Stimulated activated CD4-positive, alpha-beta T cell treated with anti-CD3 and anti-CD28 coated beads, Interleukin-2, amount 100 ng/mL, for 4 hours (primary cell): Measurements from ENCODE around the gene STRBP.
"Not testable (repeated sequence)": the region's sequence is repeated elsewhere in the genome, so short reads cannot be mapped to it uniquely, and the experiment has no call there.

Source experiments
- DNase-seq: peaks from one replicate; pipeline ENCODE4 v3.0.0-alpha.2; 2020; ENCODE audit warnings: low read depth

Gene STRBP

GRCh38 chr9:123268465-123269259, at the start of gene STRBP:
Gene STRBP (minus strand): TSS chr9:123268586. CDS start chr9:123184134, 84,452 bp downstream.
- DNase-seq: peak; percentile 88

DNA sequence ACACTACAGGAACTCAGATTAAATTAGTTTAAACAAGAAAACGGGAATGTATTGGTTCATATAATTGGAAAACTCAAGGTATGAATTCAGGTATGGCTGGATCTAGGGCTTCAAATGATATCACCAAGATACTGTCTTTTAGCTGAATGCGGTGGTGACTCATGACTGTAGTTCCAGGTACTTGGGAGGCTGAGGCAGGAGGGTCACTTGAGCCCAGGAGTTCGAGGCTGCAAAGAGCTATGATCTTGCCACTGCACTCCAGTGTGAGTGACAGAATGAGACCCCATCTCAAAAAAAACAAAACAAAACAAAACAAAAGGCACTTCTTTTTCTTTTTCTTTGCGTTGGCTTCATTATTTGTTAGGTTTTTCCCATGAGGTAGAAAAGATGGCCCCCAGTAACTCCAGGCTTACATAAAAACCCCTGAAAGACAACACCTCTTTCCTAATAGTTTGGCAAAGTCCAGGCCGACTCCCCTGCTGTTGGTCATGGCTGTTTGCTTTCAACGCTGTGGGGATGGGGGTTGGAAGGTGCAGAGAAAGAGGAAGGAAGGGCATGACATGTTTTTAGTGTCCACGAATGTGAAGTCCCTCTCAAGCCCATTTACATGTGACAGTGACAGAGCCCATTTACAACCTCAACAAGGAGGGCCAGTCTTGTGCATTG, 47.8 kb upstream of the STRBP start:
- DNase-seq: no peak

GRCh38 chr9:123315635-123316034, 47.2 kb upstream of the STRBP start:
- DNase-seq: no peak

DNA sequence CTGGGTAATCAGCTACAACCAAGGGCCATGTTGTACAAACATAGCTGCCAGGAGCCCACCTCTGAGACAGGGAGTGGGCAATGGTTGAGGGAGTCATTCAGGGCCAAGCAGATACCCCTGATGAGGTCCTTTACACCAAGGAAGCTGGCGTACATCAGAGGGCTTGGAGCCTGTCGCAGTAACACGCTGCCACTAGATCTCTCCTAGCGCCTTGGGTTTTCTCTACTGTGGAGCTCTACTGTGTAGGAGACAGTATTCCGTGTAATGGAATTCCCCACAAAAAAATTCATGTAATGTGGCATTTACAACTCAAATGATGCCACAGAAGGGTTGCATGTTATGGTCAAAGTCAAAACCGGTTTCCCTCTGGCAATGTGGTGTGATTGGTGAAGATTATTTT, 46.2 kb upstream of the STRBP start:
- no peak for DNase-seq

DNA sequence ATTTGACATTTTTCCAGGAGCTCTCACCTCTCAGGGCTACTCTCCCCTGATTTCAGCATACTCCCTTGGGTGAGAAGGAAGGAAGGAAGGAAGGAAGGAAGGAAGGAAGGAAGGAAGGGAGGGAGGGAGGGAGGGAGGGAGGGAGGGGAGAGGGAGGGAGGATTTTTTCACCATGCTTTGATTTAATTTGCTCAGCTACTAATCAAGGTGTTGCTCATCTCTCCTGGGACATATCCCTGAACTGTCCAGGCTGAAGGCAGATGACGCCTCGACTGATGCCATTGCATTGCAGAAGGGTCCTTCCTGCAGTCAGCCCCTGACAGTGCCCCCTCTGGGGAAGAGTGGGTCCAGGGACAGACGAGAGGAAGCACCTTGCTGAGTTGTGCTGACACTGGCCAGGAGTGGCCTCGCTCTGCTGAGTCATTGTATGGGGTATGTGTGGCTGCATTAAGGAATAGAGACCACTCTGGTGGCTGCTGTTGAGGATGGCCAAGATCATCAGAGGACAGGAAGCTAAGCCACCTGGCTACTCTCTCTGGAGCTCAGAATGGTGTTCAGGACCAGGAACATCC, 44.0 kb upstream of the STRBP start:
- no peak for DNase-seq

DNA sequence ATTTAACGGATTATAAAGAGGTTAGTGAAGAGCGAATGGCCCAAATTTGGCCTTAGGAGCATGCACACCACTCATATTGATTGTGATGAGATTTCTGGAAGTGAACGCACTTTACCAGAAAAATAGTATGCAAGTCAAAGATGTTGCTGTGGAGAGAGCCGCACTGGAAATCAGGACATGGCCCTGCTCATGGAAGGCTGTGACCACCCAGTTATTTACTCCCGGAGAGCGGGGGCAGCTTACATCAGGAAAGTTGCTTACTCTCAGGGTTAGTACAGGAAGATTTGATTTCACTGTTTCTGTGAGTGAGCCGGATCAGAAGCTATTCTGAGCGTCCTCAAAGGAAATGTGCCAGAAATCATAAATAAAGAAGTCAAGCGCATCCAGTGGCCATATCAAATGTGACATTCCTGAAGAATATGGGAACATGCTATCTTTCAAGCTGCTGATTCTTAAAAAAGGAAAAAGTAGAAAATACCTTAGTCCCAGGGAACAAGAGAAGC, 42.9 kb upstream of the STRBP start:
- no peak for DNase-seq

- no peak for DNase-seq
Measured at GRCh38 chr9:123310551-123311249, 42.3 kb upstream of the STRBP start.

DNA sequence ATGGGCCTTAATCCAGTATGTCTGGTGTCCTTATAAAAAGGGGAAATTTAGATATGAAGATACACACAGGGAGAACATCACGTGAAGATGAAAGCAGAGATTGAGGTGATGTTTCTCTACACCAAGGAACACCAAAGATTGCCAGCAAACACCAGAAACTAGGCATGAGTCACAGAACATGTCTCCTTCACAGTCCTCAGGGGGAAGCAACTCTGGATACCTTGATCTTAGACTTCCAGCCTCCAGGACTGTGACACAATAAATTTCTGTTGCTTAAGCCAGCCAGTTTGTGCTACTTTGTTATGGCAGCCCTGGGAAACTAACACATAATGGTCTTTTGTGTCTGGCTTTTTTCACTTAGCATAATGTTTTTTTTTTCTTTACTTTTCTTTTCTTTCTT, 41.2 kb upstream of the STRBP start:
- DNase-seq: no peak

DNA sequence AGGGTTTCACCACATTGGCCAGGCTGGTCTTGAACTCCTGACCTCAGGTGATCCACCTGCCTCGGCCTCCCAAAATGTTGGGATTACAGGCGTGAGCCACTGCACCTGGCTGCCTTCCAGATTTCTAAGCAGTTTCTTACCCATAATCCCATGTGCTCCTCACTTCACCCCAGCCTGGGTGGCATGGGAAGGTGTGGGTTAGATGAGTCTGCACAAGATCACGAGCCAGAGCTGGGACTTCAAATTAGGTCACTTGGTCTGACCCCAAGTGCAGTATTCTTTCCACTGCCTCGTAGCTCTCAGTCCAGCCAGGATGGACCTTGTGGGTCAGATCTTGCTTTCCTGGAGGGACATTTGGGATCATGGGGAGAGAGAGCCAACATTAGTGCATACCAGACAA, 37.5 kb upstream of the STRBP start:
- DNase-seq: no peak

DNA sequence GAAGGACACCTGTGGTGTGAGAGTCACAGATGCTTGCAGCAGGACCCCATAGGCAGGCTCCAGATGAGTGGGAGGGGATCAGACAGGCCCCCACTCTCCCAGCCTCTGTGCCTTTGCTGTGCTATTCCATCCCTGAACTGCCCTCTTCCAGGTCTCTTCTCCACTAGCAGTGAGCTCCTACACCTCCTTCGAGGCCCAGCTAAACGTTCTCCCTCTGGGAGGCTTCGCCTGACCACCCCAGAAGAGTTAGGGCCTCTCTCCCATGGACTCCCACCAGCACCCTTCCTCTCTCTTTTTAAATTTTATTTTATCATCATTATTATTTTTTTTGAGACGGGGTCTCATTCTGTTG, 35.9 kb upstream of the STRBP start:
- no peak for DNase-seq

DNA sequence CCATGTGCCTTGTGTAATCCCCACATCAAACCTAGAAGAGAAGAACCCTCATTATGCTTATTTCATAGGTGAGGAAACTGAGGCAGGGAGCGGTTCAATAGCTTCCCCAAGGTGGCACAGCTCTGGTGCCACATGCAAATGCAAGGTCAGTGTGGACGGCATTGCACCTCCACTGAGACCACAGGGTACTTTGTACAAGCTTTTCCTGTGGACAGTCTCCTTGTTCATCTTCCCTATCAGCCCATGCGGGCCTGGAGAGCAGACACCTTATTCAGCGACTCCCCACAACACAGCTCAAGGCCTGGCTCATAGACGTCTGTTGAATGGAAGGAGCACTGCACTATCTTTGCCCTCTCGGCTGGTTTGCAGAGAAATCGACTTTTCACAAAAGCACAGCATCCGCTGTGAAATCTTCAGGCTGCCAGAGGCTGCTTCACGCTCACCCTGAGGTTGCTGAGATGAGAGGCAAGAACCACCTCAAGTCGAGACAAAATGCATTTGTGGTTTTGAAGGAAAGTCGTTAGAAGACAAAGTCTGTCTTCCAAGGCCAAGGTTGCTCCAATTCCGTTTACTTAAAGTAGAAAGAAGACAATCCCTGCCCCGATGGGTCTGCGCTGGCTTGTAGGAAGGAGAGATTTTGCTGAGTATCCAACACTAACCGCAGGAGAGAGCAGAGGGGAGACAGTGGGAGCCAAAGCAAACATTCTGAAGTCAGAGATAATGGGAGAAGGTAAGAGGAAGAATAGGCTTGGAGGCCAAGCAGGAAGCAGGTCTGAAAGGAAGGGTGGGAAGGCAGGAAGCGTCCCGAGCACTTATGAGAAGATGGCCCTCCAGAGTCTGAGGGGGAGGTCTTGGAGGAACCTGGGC, 34.2 kb upstream of the STRBP start:
- no peak for DNase-seq

DNA sequence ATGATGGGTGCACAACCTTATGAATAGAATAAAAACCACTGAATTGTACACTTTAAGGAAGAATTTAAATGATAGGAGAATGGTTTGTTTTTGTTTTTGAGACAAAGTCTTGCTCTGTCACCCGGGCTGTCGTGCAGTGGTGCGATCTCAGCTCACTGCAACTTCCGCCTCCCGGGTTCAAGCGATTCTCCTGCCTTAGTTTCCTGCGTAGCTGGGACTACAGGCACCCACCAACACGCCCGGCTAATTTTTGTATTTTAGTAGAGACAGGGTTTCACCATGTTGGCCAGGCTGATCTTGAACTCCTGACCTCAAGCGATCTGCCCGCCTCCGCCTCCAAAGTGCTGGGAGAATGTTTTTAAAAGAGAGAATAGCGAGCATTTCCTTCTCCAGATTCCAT, 33.5 kb upstream of the STRBP start:
- not testable (repeated sequence) for DNase-seq

GRCh38 chr9:123300554-123300953, 32.2 kb upstream of the STRBP start:
- DNase-seq: no peak

GRCh38 chr9:123299558-123300126, 31.3 kb upstream of the STRBP start:
- no peak for DNase-seq

DNA sequence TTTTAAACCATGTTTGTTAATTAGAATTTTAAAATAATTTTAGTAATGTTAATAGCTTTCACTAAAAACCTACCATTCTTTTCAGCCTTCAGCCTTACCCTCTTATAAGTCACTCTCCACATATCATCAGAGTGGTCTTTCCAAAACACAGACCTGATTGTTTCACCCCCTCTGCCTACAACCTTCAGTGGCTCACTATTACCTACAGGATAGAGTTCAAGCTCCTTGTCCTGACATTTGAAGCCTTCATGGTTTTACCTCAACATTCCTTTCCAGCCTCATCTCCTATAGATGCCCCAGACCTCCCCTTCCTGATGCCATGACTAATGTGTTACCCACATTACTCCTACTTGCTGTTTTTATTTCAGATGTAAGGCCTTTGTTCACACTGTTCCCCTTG, 27.8 kb upstream of the STRBP start:
- no peak for DNase-seq

DNA sequence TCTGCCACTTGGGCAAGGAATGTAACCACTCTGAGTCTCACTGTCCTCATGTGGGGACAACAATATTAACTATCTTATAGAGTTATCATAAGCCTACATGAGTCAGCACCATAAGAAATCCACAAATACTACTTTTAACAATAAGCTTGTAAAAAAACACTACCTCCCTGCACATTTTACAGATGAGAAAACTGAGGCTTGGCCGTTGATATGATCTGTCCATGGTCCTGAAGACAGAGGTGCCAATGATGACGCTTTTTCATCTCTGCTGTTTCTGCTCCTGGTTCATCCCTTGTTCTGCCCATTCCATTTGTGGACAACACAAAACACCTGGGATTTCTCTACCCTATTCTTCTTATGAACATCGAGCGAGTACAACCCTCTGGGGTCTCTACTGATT, 23.4 kb upstream of the STRBP start:
- no peak for DNase-seq

- DNase-seq: no peak
Measured at GRCh38 chr9:123290764-123291163, 22.4 kb upstream of the STRBP start.

- no peak for DNase-seq
Measured at GRCh38 chr9:123287639-123288038, 19.3 kb upstream of the STRBP start.

DNA sequence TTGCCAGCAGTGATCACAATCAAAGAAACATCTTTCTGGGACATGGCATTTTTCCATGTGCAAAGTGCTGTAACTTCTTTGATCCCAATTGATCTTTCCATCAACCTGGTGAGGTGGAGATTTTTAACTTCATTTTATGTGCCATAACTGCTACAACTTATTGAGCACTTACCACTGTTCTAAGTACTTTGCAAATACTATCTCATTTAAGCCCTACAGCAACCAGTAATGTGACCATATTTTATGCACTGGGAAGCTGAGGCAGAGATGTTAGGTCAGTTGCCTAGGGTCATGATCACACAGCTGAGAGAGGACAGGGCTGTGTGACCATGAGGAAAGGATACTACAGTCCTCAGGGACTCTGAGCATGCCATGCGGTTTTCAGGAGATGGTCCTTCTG, 17.9 kb upstream of the STRBP start:
- no peak for DNase-seq

DNA sequence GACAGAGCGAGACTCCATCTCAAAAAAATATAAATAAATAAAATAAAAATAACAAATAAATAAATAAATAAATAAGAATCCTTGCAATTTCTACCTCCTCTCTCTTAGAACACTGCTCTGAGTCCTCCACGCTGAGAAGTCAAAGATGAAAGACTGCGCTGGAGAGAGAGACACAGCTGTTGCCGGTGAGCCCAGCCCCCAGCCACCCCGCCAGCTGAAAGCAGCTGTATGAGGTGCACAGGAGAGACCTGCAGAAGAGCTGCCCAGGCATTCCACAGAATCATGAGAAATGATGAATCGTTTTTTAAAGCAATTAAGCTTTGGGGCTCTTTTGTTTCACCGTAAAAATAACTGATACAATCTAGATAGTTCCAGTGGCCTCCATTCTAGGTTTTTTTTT, 16.3 kb upstream of the STRBP start:
- no peak for DNase-seq

GRCh38 chr9:123283455-123283854, 15.1 kb upstream of the STRBP start:
- DNase-seq: no peak
